HG03571 (cell line): ENCODE data around the gene HEXD.
"Not testable (repeated sequence)": the region's sequence is repeated elsewhere in the genome, so short reads cannot be mapped to it uniquely, and the experiment has no call there.

Source experiments
- ATAC-seq: cut with Tn5 transposase; IDR thresholded peaks from one replicate; pipeline ENCODE4 v1.9.1; 2021; ENCODE audit not compliant: unreplicated experiment

HEXD gene

DNA sequence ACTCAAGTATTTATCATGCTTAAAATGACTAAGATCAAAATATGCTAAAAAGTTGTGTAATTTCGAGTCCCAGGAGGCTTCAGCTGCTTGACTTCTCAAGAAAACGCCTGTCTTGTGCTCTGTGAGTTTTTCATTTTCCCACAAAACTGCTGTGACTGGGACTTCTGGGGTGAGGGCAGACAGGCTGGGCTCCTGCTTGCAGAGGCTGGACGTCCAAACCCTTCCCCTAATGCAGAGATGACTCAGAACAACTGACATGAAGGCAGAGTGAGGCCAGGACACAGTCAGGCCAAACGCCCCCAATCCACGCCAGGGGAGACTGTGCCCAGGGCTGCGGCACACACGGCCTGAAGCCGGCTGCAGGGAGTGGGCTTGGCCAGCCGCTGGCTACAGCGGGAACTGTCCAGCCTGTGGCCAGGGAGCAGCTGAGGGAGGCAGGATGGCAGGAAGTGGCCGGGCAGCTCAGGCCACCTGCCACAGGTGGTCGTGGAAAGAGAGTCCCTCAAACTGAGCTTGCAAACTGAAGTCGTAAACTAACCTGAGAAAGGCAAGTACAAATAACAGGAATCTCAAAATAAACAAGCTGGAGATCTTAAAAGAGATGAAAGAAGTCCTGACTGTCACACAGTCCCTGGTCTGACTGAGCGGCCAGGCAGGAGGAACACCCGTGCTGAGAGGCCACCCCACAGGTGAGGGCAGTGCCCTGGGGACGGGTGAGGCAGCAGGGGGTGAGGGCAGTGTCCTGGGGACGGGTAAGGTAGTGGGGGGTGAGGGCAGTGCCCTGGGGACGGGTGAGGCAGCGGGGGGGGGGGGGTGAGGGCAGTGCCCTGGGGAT is 21.3 kb upstream of the HEXD start:
- no peak for ATAC-seq

DNA sequence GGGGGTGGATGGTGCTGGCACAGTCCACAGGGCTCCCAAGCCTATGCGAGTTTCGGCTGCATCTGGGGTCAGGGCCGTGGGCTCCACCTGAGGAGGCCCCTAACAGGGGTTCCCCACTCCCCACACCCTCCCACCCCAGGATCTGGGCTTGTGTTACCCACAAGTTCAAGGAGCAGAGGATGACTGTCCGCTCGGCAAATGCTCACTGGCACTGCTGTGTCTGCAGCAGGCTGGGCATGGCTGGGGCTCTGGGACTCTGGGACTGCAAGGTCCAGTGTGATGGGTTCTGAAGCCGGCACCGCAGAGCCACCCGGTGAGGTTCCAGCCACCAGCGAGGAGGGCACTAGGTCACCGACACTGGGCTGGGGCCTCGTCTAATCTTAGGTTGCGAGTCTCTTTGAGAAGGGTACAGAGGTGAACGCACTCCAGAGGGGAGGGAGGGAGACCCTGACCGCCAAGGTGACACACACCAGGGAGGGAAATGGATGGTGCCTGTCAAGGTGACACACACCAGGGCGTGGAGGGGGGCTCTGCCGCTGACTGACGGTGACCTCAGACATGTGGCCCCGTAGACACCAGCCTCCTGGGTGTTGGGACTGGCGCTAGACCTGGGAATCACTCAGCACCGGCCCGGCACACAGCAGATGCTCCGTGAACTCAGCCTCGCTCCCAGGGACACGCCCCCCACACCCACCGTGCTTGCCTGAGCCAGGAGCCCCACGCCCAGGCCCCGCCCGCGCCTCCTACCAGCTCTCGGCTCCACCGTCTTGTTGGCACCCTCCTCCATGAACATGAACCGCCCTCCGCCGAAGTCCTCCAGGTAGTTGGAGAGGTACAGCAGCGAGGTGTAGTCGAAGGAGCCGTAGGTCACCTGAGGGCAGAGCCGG is 20.5 kb upstream of the HEXD start:
- no peak for ATAC-seq

DNA sequence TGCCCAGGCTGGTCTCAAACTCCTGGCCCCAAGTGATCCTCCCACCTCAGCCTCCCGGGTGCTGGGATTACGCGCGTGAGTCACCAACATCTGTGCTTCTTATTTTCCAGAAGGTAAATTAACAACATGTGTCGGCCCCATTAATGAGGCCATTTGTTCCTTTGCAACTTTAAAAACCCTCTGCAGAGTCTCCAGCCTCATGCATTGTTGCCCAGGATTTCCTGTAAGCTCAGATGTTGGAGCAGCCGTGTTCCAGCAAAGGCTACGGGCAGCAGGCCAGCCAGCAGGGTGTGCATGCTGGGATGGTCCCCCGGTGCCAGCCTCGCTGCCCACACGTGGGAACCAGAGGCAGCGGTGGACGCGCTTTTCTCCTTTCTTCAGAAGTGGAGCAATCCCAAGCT is 19.1 kb upstream of the HEXD start:
- no peak for ATAC-seq

DNA sequence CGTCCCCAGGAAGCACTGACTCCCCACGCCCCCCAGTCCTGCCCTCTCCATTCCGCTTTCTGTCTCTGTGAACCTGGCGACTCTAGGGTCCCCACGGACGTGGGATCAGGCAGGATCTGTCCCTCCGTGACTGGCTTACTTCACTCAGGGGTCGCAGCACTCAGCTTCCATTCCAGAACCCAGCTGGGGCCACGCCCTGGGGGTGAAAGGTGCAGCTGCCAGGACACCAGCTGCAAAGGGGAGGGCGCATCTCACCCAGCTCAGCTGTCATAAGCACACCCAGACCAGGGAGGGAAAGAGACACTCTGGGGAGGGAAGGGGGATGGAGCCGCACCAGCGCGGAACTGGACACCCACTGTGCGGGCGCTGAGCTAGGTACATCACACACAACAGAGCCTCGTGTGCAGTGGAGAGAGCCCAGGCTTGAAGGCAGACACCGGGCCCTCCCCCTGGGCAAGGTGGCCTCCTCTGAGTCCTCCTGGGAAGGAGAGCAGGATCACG is 18.5 kb upstream of the HEXD start:
- no peak for ATAC-seq

DNA sequence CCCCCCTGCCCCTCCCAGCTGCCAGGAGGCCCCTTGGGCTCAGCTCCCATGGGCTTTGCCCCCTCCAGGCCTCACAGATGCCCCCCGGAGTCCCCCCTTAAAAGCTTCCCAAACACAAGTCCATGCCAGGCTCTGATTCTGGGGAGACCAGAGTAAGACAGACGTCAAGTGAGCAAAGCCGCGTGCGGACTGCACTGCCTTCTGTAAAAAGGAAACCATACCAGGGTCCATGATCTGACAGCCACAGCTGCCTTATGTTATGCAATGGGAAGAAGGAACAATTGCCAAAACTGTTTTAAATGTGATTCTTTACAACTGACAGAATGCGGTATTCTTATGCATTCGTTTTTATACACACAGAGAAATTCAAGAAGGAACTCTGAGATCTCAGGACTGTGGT is 17.9 kb upstream of the HEXD start:
- no peak for ATAC-seq

DNA sequence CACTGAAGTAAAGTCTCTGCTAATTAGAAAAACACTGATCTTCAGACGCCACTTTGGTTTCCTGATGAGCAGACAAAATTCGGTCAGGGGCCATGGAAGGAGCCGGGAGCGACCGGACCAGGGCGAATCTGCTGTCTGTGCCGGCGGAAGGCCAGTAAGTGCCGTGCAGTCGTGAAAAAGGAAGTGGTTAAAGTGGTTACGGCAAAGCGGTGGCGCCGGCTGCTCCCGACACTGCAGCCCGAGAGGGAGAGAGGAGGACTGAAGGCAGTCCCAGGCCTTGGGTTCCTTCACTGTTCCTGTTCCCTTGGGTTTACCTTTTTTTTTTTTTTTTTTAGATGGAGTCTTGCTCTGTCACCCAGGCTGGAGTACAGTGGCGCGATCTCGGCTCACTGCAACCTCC is 17.3 kb upstream of the HEXD start:
- ATAC-seq: peak; percentile 39

DNA sequence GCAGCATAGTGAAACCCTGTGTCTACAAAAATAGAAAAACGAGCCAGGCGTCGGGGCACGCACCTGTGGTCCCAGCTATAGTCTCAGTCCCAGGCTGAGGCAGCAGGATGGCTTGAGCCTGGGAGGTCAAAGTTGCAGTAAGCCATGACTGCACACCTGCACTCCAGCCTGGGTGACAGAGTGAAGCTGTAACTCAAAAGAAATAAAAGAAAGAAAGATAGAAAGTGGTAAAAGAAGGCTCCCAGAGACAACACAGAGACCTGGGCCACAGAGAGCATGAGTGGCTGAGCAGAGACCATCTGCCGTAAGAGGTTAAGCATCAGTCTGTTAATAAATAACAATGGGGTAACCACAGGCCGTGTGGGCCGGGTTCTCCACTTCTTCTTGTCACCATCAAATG is 15.3 kb upstream of the HEXD start:
- ATAC-seq: peak; percentile 66

DNA sequence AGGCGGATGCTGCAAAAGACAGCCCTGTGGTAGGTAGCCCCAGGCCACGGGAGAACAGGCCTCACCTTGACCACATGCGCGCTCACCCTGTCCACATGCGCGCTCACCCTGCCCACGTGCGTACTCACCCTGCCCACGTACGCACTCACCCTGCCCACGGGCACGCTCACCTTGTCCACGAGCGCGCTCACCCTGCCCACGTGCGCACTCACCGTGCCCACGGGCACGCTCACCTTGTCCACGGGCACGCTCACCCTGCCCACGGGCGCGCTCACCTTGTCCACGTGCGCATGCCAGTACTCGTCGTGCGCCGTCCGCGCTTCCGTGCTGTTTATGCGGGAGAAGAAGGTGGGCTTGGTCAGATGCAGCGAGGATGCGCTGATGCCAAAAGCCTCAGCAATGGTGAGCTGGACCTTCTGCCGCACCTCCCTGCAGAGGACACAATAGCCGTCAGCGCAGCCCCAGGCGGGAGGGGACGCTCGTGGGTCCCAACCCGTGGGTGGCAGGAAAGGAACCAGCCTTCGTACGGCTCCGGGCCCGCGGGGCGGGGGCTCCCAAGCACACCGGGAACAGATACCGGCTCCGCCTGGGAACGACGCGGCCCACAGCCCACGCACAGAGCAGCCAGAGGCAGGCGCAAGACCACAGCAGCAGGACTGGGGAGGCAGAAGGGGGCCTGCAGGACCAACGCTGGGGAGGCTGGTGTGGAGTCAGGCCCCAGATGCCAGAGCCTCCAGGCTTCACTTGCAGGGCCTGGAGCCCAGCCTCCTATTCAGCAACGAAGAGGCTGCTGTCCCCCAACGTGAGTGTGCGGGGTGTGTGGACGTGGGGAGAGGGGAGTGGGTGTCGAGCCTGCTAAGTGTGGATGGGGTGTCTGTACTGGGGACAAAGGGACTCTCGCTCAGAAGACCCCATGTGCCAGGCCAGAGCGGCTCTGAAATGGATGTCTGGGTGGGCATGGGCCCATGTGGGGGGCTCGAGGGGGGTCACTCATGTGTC is 14.2 kb upstream of the HEXD start:
- no peak for ATAC-seq

DNA sequence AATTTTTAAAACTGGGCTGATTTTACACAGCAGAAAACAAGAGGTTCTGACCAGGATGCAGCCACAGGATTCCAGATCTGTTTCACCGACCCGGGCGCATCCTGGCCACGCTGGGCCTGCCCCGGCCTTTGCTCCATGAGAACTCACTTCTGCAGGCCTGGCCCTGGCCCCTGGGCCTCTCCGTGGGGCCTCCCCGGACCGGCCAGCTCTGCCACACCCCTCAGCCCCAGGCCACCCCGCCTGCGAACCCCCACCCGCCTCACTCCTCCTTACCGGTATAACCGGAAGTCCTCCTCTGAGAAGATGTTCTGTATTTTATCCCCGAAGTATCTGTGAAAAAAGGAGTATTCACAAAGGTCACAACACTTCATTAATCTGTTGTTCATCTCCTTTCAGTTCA is 13.1 kb upstream of the HEXD start:
- ATAC-seq: no peak

DNA sequence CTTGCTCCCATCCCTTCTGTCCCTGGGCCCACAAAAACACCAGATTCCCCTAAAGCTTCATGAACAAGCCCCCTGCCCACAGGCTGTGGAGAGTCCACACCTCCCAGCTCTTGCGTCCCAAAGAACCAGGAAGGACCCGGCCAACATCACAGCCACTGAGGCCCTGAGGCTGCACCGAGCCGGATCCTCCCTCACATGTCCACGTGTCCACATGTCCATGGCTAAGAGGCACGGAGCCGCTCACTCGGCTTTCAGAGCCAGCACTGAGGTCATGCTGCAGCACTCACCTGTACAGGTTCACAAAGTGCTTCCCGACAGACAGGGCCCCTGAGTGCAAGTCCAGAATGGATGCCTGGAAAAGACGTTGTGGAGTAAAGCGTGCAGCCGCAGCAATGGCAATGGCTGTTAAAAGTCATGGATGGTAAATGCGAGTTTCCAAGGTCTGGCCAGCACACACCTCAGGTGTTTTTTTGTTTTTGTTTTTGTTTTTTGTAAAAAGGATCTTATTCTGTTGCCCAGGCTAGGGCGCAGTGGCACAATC is 11.9 kb upstream of the HEXD start:
- no peak for ATAC-seq

DNA sequence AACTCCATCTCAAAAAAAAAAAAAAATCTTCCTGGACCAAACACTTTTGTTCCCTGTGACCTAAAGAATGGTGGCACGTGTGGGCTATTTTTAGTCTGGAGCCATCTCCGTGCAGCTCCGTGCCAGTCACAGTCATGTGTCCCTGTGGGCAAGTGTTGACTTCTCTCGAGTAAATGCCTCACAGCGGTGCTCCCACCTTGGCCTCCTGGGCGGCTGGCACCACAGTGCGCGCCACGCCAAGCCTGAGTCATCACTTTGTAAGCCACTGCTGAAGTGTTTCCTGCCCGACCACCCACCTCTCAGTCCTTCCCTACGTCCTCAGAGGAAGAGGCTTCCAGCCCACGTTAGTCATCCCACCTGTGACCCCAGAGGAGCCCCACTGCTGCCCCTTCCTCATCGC is 10.9 kb upstream of the HEXD start:
- no peak for ATAC-seq

DNA sequence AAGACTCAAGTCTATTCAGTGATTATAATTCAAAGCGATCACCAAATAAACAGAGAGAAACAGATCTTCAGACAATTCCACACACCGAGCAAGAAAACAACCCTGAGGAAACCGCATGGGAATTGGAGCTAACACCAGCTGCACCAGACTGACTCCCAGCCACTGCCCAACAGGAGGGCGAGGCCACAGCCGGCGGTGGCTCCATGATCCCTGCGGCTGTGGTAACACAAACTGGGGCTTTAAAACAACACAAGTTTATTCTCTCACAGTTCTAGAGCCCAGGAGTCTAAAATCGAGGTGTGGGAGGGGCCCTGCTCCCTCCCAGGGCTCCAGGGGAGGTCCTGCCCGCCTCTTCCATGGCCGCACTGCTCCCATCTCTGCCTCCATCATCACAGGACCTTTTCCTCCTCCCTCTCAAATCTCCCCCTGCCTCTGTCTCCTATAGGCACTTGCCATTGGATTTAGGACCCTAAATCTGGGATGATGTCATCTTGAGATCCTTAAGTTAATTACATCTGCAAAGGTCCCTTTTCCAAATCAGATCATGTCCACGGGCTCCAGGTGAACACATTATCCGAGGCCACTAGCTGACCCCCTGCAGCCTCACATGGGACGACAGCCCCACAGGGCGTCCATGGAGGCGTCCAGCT is 9.7 kb upstream of the HEXD start:
- no peak for ATAC-seq

DNA sequence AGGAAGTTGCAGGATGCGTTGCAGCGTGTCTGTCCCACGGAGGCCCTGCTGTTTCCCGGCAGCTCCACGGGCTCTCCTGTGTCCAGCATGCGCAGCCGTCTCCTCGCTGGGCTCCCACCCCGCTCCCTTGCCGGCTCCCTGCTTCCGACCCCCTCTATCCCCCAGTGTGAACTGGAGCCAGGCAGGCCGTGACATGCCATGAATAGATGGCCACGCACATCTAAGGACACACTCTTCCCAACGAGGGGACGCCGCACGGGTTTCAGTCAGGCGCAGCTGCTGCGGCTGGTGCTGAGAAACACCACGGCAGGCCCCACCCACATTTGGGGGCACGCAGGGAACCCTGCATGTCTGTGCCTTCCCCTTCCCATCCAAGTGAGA is 9.2 kb upstream of the HEXD start:
- ATAC-seq: no peak

DNA sequence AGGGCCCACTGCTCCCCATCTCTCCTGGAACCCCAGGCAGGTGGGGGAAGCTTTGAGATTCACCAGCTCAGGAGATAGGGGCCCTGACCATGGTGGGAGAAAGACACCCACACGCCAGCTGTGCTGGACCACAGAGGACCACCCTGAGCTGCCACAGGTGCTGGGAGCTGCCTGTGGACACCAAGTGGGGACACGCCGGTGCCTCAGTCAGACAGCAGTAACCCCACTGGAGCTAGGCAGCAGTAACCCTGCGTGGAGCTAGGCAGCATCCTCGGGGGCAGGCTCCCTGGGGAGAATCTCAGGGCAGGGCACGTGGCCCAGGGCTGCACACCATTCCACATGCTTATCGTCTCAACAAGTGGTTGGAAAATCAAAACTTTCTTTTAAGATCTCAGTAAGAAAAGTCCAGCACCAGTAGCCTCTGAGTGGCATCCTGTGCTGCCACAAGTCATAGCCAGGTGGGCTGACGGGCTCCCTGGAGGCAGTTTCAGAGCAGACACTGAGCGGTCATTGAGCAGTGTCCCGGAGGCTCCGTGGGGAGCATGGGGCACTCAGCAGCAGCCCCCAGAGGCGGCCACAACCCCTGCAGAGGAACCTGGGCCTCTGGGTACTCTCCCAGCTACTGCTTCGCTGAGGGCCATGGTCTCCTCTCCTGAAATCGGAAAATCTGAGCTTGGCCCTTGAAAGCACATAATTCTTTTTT is 8.0 kb upstream of the HEXD start:
- no peak for ATAC-seq

DNA sequence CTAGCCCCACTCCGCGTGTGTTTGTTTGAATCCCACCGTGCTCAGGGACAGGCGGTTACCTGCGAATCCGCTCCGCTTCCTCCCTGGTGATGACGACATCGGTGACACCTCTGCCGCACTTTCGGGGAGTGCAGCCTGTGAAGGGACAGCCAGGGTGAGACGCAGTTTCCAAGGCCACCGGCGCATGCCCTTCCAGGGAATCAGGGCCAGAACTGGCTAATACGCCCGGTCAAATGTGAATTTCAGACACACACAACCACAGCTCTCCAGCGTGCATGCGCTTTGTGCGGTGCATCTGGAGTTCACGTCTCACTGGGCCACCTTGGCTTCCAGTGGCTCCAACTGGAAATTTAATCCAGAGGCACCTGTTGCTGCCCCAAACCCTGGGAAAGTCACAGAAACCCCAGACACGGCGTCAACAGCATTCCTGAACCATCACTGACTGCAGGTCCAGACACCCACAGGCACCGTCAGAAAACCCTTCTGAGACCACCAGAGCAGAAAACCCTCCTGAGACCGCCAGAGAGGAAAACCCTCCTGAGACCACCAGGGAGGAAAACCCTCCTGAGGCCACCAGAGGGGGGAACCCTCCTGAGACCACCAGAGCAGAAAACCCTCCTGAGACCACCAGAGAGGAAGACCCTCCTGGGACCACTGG is 6.6 kb upstream of the HEXD start:
- ATAC-seq: no peak

DNA sequence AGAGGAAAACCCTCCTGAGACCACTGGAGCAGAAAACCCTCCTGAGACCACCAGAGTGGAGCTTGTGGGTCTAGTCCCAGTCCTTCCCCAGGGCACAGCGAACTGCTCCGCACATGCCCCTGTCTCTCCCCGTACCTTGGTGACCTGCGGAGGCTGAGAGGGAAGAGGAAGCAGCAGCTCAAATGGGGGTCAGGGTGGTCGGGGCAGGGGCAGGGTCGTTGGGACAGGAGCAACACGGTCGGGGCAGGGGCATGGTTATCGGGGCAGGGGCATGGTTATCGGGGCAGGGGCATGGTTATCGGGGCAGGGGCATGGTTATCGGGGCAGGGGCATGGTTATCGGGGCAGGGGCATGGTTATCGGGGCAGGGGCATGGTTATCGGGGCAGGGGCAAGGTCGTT is 6.1 kb upstream of the HEXD start:
- ATAC-seq: not testable (repeated sequence)

DNA sequence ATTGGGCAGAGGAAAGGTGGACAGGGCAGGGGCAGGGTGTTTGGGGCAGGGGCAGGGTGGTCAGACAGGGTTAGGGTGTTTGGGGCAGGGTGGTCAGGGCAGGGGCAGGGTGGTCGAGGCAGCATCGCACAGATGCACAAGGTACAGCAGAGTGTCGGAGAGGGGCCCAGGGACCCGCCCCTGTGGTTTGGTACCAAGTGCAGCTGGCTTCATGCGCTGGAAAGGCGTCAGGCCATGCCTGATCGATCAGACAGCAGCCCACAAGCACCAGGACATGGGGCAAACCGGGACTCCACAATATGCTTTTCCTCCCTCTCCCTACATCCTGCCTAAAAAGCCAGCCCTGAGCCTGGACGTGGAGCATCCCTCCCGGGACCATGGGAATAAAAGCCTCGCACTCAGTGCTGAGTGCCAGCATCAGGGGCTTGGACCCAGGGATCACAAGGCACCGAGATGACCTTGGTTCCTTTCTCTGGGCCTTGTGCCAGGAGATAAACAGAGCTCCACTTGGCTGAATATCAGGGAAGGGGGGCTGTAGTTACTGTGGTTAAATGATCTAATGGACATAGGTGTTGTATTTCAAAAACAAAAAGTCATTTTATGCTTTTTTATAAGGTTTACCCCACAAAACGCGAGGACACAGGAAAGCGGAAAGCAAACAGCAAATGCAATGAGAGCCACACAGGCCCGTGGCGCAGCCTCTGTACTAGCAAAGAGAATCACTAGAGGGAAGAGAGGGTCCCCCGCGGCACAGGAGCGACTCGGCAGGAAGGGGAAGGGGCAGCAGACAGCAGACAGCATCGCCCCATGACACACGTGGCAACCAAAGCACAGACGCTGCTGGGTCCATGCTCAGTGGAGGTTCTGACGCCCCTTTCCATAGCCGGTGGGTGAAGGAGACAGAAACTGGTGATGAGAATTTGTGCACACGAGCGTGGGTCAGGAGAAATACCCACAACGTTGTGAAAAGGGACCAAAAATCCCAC is 5.3 kb upstream of the HEXD start:
- ATAC-seq: no peak
